Measurements from ENCODE around the gene MS4A6A.

MS4A6A gene

DNA sequence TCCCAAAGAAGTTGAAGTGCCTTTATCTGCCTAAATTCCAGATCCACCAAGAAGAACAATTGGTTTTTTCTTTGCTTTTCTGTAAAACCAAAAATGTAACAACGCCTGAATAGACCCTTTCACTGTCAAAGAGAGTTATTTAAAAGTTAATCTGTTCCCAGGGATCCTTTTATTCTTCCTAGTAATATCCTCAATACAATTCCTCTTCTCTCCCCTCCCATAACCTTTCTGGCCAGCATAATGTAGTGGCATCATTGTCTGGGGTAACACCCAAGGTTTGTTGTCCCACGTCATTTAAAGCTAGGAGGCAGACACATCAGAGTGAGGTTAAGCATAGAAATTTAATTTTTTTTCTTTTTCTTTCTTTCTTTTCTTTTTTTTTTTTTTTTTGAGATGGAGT is 54.5 kb downstream of the MS4A6A start:
- TF ChIP-seq, protein P1, sequence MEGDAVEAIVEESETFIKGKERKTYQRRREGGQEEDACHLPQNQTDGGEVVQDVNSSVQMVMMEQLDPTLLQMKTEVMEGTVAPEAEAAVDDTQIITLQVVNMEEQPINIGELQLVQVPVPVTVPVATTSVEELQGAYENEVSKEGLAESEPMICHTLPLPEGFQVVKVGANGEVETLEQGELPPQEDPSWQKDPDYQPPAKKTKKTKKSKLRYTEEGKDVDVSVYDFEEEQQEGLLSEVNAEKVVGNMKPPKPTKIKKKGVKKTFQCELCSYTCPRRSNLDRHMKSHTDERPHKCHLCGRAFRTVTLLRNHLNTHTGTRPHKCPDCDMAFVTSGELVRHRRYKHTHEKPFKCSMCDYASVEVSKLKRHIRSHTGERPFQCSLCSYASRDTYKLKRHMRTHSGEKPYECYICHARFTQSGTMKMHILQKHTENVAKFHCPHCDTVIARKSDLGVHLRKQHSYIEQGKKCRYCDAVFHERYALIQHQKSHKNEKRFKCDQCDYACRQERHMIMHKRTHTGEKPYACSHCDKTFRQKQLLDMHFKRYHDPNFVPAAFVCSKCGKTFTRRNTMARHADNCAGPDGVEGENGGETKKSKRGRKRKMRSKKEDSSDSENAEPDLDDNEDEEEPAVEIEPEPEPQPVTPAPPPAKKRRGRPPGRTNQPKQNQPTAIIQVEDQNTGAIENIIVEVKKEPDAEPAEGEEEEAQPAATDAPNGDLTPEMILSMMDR (conservative IDR thresholded peaks at IDR 0.05; ENCODE audit: low read length), result no peak
- DNase-seq (ENCODE audit: low read depth), result no peak
- no peak overlapping the region for H3K4me3 ChIP-seq (ENCODE audit: low read length)

DNA sequence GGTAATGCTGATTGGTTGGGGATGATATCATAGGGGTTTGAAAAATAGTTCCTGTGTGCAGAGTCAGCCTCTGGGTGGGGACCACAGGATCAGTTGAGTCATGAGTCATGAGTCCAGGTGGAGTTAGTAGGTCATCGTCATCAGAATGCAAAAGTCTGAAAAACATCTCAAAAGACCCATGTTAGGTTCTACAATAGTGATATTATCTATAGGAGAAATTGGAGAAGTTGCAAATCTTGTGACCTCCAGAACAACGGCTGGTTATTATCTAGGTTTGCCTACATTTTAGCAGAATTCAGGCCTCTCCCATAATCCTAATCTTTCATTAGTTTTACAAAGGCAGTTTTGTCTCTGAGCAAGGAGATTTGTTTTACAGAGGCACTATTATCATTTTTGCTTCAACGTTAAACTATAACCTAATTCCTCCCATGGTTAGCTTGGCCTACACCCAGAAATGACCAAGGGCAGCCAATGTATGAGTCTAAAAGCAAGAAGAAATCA is 55.5 kb downstream of the MS4A6A start:
- no peak for DNase-seq (ENCODE audit: low read depth)
- no peak overlapping the region for H3K4me3 ChIP-seq (ENCODE audit: low read length)
- TF ChIP-seq, protein P1 (conservative IDR thresholded peaks at IDR 0.05; ENCODE audit: low read length), result no peak

DNA sequence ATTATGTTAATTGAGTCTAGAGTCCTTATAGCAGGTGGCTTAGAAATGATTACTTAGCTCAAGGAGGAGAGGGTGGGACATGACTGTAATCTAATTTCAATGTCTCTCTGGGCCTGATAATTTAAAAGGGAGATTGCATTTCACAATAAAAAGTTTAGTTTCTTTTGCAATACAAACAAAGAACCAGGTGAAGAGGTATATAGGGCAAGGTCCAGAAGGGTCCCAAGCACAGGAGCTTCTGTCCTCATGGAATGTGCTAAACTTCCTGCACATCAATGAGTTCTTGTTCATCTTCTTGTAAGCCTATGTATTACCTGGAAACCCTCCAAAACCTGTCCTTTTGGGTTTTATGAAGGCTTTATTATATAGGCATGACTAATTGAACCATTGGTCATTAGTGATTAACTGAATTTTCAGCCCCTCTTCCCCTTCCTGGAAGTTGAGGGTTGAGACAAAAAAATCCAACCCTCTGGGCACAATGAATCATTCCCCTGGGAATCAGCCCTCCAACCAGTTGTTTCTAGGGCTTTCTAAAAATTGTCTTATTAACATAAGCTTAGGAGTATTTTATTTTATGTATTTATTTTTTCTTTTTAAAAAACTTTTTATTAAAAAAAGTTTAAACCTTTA is 56.8 kb downstream of the MS4A6A start:
- TF ChIP-seq, protein P1 (conservative IDR thresholded peaks at IDR 0.05; ENCODE audit: low read length), result no peak
- no peak for DNase-seq (ENCODE audit: low read depth)
- no peak overlapping the region for H3K4me3 ChIP-seq (ENCODE audit: low read length)

DNA sequence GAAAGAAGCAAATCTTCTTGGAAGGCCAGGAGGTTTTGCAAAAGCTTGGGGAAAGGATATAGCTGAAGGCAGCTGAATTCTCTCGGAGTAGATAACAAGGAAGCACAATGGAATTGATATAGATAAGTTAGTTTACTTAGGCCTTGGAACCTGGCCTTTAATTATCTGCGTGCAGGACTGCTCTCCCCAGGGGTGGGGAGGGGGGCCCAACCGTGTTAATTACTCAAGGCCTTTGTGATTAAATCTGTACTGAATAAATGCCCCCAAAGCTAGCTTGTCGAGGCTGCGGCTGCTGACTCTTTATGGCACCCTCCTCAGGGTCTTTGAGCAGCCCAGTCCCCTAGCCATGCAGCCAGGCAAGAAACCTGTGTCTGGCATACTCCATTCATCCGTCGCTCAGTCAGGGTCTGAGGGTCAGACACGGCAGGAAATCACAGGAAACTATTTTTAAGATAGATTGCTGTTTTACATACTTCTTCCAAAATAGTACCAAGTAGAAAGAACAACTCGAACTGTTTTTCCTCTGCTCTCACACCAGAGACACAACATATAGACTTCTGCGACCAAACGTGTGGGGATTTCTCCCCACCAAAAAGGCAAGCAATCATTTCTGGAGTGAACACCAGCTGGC is 58.0 kb downstream of the MS4A6A start:
- DNase-seq (ENCODE audit: low read depth), result no peak
- no peak overlapping the region for H3K4me3 ChIP-seq (ENCODE audit: low read length)
- TF ChIP-seq, protein P1 (conservative IDR thresholded peaks at IDR 0.05; ENCODE audit: low read length), result no peak

Measured in AG10803 (cell line).